Measurements from ENCODE around the gene CTDSPL2. TPM values are rescaled to one million over a fixed set of nuclear protein-coding genes. Genes with fewer than 3 reads are reported as not detected.

CTDSPL2 gene
- total and polyA plus RNA-seq, 2 experiments from 2014 or later = 42.2 to 86.2 TPM

GRCh38 chr15:44516436-44516835 is 89.0 kb downstream of the CTDSPL2 start:
- H3K4me2 ChIP-seq = no peak overlapping the region
- peaks cover 18% of the 10 kb centered on the region for H3K36me3 ChIP-seq (ENCODE audit: insufficient read depth)
- Mint-ChIP-seq H3K36me3 (ENCODE audit: low read depth) (peaks cover 35% of the 10 kb centered on the region), H3K27ac (no peak overlapping the region), H3K4me3 (no peak overlapping the region), H3K27me3 (ENCODE audit: insufficient read depth, low read depth, poor library complexity) (no peaks in the 10 kb centered on the region), H3K4me1 (no peaks in the 10 kb centered on the region), H3K9me3 (no peaks in the 10 kb centered on the region)
- no peaks in the 10 kb centered on the region for H3F3A ChIP-seq (replicated peaks; ENCODE audit: low read depth)
- ATAC-seq (no peak), DNase-seq (ENCODE audit: low spot score) (no peak)
- no peaks in the 10 kb centered on the region for H3K9me2 ChIP-seq (ENCODE audit: insufficient read depth)
- H3K4me3 ChIP-seq = no peak overlapping the region
- no peaks in the 10 kb centered on the region; the same call in 1 of the 2 replicates for H4K20me1 ChIP-seq (replicated peaks; ENCODE audit: insufficient read depth)
- no peak for TF ChIP-seq JUNB (IDR thresholded peaks at IDR 0.05; ENCODE audit: unreplicated experiment)
- TF ChIP-seq ZNF114 (CRISPR knock-in tag; IDR thresholded peaks at IDR 0.05) = no peak
- no peak for TF ChIP-seq CREB1 (CRISPR knock-in tag; IDR thresholded peaks at IDR 0.05; ENCODE audit: low read depth)
- no peak for TF ChIP-seq STAT1 (IDR thresholded peaks at IDR 0.05; ENCODE audit: unreplicated experiment)
- TF ChIP-seq REST (IDR thresholded peaks at IDR 0.05; ENCODE audit: unreplicated experiment) = no peak
- TF ChIP-seq NANOG (IDR thresholded peaks at IDR 0.05; ENCODE audit: borderline replicate concordance) = no peak
- no peak for TF ChIP-seq ZNF331 (CRISPR knock-in tag; IDR thresholded peaks at IDR 0.05; ENCODE audit: low read depth)
- TF ChIP-seq EZH2phosphoT487 (IDR thresholded peaks at IDR 0.05; ENCODE audit: unreplicated experiment) = no peak
- no peak for TF ChIP-seq ZNF462 (CRISPR knock-in tag; IDR thresholded peaks at IDR 0.05)
- no peak for TF ChIP-seq EZH2 (IDR thresholded peaks at IDR 0.05; ENCODE audit: low read depth, unreplicated experiment)
- no peak for TF ChIP-seq POLR2AphosphoS5 (IDR thresholded peaks at IDR 0.05; ENCODE audit: low read depth)
- no peak for TF ChIP-seq CTCF (conservative IDR thresholded peaks at IDR 0.05; ENCODE audit: low read depth in 2 of 2)
- TF ChIP-seq ETS1 (IDR thresholded peaks at IDR 0.05) = no peak
- H3K27ac ChIP-seq (ENCODE audit: low read depth) = no peak overlapping the region
- H3K27me3 ChIP-seq (ENCODE audit: insufficient read depth) = no peaks in the 10 kb centered on the region
- 0 out of 2 replicates have a peak, but pooled peaks cover 3% of the 10 kb centered on the region for H3K79me2 ChIP-seq (replicated peaks; ENCODE audit: insufficient read depth)
- no peak overlapping the region for H2AFZ ChIP-seq
- no peaks in the 10 kb centered on the region for H3K4me1 ChIP-seq (ENCODE audit: insufficient read depth)
